8988T (cell line): ENCODE results near the gene POU2F3.

Source experiments
- DNase-seq: peaks from one replicate; pipeline ENCODE4 v3.0.0; 2011

Gene POU2F3

GRCh38 chr11:120344302-120345004 lies 104.5 kb downstream of the POU2F3 start:
- DNase-seq = no peak

- DNase-seq = no peak
These were observed 106.3 kb downstream of the POU2F3 start for GRCh38 chr11:120346233-120346632.

- no peak for DNase-seq
These were observed 110.7 kb downstream of the POU2F3 start for GRCh38 chr11:120350637-120351036.

GRCh38 chr11:120352405-120352804 lies 112.5 kb downstream of the POU2F3 start:
- DNase-seq = no peak

- no peak for DNase-seq
These were observed 114.1 kb downstream of the POU2F3 start for GRCh38 chr11:120354068-120354467.

- no peak for DNase-seq
These were observed 114.8 kb downstream of the POU2F3 start for GRCh38 chr11:120354779-120355178.

- no peak for DNase-seq
These were observed 117.7 kb downstream of the POU2F3 start for GRCh38 chr11:120357620-120358019.

- DNase-seq = no peak
These were observed 118.8 kb downstream of the POU2F3 start for GRCh38 chr11:120358729-120359128.

GRCh38 chr11:120363436-120363835 lies 123.5 kb downstream of the POU2F3 start:
- no peak for DNase-seq

GRCh38 chr11:120365512-120365911 lies 125.6 kb downstream of the POU2F3 start:
- no peak for DNase-seq
